PC-3 (cell line): ENCODE results near the gene KCTD1. TPM values are rescaled to one million over a fixed set of nuclear protein-coding genes. Genes with fewer than 3 reads are reported as not detected.

Source experiments
- ATAC-seq: fragments of 200-7000 bp; cut with Tn5 transposase; 2 replicates; pipeline ENCODE4 v1.9.1; 2020; ENCODE audit warnings: mild to moderate bottlenecking, moderate library complexity
- BruUV-seq: library from RNA; stranded (reverse); fragments of 400-500 nt; replicated peaks from 2 replicates; lab custom pipeline; 2021; lab: Mats Ljungman, UMichigan
- CTCF ChIA-PET: fragments of 300-600 bp; sonication (Branson Sonifier 250); formaldehyde crosslinking; loops from one replicate; lab custom pipeline; 2022; ENCODE audit warnings: antibody characterized with exemption; lab: Charles Lee
- POLR2A ChIA-PET: fragments of 300-600 bp; sonication (Branson Sonifier 250); formaldehyde crosslinking; loops from one replicate; lab custom pipeline; 2022; ENCODE audit warnings: antibody characterized with exemption; ENCODE audit not compliant: unreplicated experiment; lab: Charles Lee
- DNase-seq: peaks from one replicate; pipeline ENCODE4 v3.0.0-alpha.2; 2015
- H2AFZ ChIP-seq: fragments of 300-600 bp; sonication (generic); 2 replicates; pipeline ENCODE4 v1.6.0; 2016; ENCODE audit warnings: antibody characterized with exemption, low read length
- H3F3A ChIP-seq: fragments of 300-600 bp; sonication (generic); one replicate; pipeline ENCODE4 v1.6.0; 2017; ENCODE audit warnings: antibody characterized with exemption, low read length, control low read depth, mild to moderate bottlenecking; ENCODE audit not compliant: unreplicated experiment
- H3K27ac ChIP-seq: fragments of 300-600 bp; sonication (generic); 2 replicates; pipeline ENCODE4 v1.5.1; 2016; ENCODE audit warnings: mild to moderate bottlenecking, low read length
- H3K27me3 ChIP-seq: fragments of 300-600 bp; sonication (generic); 2 replicates; pipeline ENCODE4 v1.6.1; 2016; ENCODE audit warnings: low read length, mixed read lengths
- H3K36me3 ChIP-seq: fragments of 300-600 bp; sonication (generic); 2 replicates; pipeline ENCODE4 v1.6.1; 2016; ENCODE audit warnings: low read depth, mixed run types, low read length, mixed read lengths
- H3K4me1 ChIP-seq: fragments of 300-600 bp; sonication (generic); 2 replicates; pipeline ENCODE4 v1.5.1; 2016; ENCODE audit warnings: low read length; ENCODE audit not compliant: insufficient read depth
- H3K4me2 ChIP-seq: fragments of 300-600 bp; sonication (generic); 2 replicates; pipeline ENCODE4 v1.6.0; 2016; ENCODE audit warnings: low read length
- H3K4me3 ChIP-seq: fragments of 300-600 bp; sonication (generic); 2 replicates; pipeline ENCODE4 v1.5.1; 2016; ENCODE audit warnings: mild to moderate bottlenecking, low read length, mixed read lengths
- H3K79me2 ChIP-seq: fragments of 300-600 bp; sonication (generic); 2 replicates; pipeline ENCODE4 v1.6.1; 2017; ENCODE audit warnings: low read length, mixed read lengths
- H3K9ac ChIP-seq: fragments of 300-600 bp; sonication (generic); 2 replicates; pipeline ENCODE4 v1.6.0; 2016; ENCODE audit warnings: mild to moderate bottlenecking, low read length
- H3K9me2 ChIP-seq: fragments of 300-600 bp; sonication (generic); replicated peaks from 2 replicates; pipeline ENCODE4 v1.6.1; 2016; ENCODE audit warnings: mixed run types, low read length, mixed read lengths
- H3K9me3 ChIP-seq: fragments of 300-600 bp; sonication (generic); 2 replicates; pipeline ENCODE4 v1.6.1; 2016; ENCODE audit warnings: low read length, mixed read lengths
- H4K20me1 ChIP-seq: fragments of 300-600 bp; sonication (generic); 2 replicates; pipeline ENCODE4 v1.6.1; 2016; ENCODE audit warnings: low read length, mixed read lengths
- CTCF ChIP-seq: fragments of 300-600 bp; sonication (generic); conservative IDR thresholded peaks from 2 replicates; pipeline ENCODE4 v1.5.1; 2017; ENCODE audit warnings: antibody characterized with exemption, low read depth, mild to moderate bottlenecking, low read length
- EZH2 ChIP-seq: fragments of 300-600 bp; sonication (generic); IDR thresholded peaks from one replicate; pipeline ENCODE4 v1.6.1; 2017; ENCODE audit warnings: antibody characterized with exemption, mild to moderate bottlenecking, low read length; ENCODE audit not compliant: unreplicated experiment
- EZH2phosphoT487 ChIP-seq: fragments of 300-600 bp; sonication (generic); IDR thresholded peaks from 2 replicates; pipeline ENCODE4 v1.6.1; 2018; ENCODE audit warnings: mild to moderate bottlenecking, antibody characterized with exemption, low read length, borderline replicate concordance
- intact Hi-C: fragments of 100-400 bp; cut with micrococcal nuclease; formaldehyde crosslinking; loops from 2 replicates; pipeline ENCODE4 v1.9.0; 2023
- total RNA-seq: library from RNA; depleted of rRNA; stranded (reverse); fragments of >200 nt; gene quantifications from 2 replicates; pipeline ENCODE4 v1.2.3, GENCODE V29; 2014

The KCTD1 gene
- total RNA-seq, 1 experiment from 2014 or later = 15.8 TPM

- BruUV-seq = no TSS peak
- no peaks in the 10 kb centered on the region for H4K20me1 ChIP-seq
- peaks cover 8% of the 10 kb centered on the region; the same call in 1 of the 2 replicates for H3K36me3 ChIP-seq
- no peak overlapping the region for H2AFZ ChIP-seq
- TF ChIP-seq EZH2 (no peak), CTCF (no peak), EZH2phosphoT487 (no peak)
- H3F3A ChIP-seq = no peaks in the 10 kb centered on the region
- no peaks in the 10 kb centered on the region for H3K27me3 ChIP-seq
- DNase-seq = no peak
- no peaks in the 10 kb centered on the region for H3K9me3 ChIP-seq
- H3K27ac ChIP-seq = no peak overlapping the region
- H3K4me2 ChIP-seq = no peak overlapping the region
- CTCF ChIA-PET = no interaction called here
- H3K79me2 ChIP-seq = no peaks in the 10 kb centered on the region
- H3K9me2 ChIP-seq = no peaks in the 10 kb centered on the region
- POLR2A ChIA-PET = no interaction called here
- no peak overlapping the region for H3K9ac ChIP-seq
- no peaks in the 10 kb centered on the region for H3K4me1 ChIP-seq
- no peak overlapping the region for H3K4me3 ChIP-seq
- intact Hi-C loops = no loop called here
- no peak for ATAC-seq
Observed at GRCh38 chr18:26462355-26462754, 86.0 kb downstream of the KCTD1 start.

- CTCF ChIA-PET = interaction anchor here (0.5 kb wide), 1 partner anchor 78 kb away, joined by 4 read pairs; no protein-coding TSS in a partner anchor
- H3K27ac ChIP-seq = no peak overlapping the region
Observed at GRCh38 chr18:26461405-26461804, 86.9 kb downstream of the KCTD1 start.

More at GRCh38 chr18:26461405-26461804, 86.9 kb downstream of the KCTD1 start:
- DNase-seq = no peak
- no peak overlapping the region for H3K4me3 ChIP-seq
- no peaks in the 10 kb centered on the region for H3K79me2 ChIP-seq
- no peaks in the 10 kb centered on the region for H3K9me2 ChIP-seq
- BruUV-seq = no TSS peak
- POLR2A ChIA-PET = no interaction called here
- peaks cover 8% of the 10 kb centered on the region; the same call in 1 of the 2 replicates for H3K36me3 ChIP-seq
- H3K9ac ChIP-seq = no peak overlapping the region
- intact Hi-C loops = no loop called here
- no peak overlapping the region for H2AFZ ChIP-seq
- no peak for ATAC-seq
- no peaks in the 10 kb centered on the region for H3F3A ChIP-seq
- no peaks in the 10 kb centered on the region for H4K20me1 ChIP-seq
- TF ChIP-seq EZH2phosphoT487 (no peak), CTCF (no peak), EZH2 (no peak)
- H3K4me1 ChIP-seq = peaks cover 9% of the 10 kb centered on the region
- no peak overlapping the region for H3K4me2 ChIP-seq
- H3K27me3 ChIP-seq = no peaks in the 10 kb centered on the region
- no peaks in the 10 kb centered on the region for H3K9me3 ChIP-seq
